ENCODE data around the gene TIMMDC1.

Gene TIMMDC1

DNA sequence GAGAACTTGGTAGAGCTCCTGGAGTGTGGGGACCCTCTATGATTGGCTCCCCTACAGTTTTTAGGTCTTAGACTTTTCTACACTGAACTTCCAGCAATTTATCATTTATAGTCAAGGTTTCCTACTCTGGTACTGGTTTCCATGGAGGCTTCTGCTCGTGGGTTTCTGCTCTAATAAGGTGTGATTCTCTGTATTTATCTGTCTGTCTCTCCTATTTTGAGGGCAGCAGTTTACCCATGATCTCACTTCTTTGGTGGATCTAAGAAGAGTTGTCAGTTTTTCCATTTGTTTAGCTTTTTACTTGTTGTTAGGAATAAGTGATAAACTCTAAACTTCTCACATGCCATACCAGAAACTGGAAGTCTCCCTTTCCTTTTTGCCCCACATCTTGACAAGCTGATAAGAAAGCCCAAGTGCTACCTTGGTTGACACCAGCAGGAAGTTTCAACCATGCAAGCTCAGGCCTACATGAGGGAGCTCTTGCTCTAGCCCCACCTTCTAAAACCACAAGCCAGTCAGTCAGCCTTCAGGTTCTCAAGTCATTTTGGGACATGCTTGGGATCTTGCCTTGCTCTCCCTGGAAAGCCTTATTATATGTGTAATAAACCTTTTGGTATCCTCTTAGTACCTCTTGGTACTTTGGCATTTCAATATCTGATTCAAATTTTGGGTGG is 10.0 kb downstream of the TIMMDC1 start:
- H3K4me1 ChIP-seq (ENCODE audit: control insufficient read depth, insufficient read depth, low read length, poor library complexity, severe bottlenecking) = no peaks in the 10 kb centered on the region
- peaks cover 24% of the 10 kb centered on the region for H3K36me3 ChIP-seq (ENCODE audit: control insufficient read depth, insufficient read depth, low read length)
- H3K27ac ChIP-seq (ENCODE audit: insufficient read depth, low read length, poor library complexity, severe bottlenecking) = no peak overlapping the region
- no peaks in the 10 kb centered on the region for H3K27me3 ChIP-seq (replicated peaks; ENCODE audit: control insufficient read depth, insufficient read depth, low read length, poor library complexity, severe bottlenecking)
- no peak overlapping the region for H3K4me3 ChIP-seq (ENCODE audit: insufficient read depth, low read depth, low read length, poor library complexity, severe bottlenecking)
- DNase-seq = no peak
- H3K9me3 ChIP-seq (ENCODE audit: control insufficient read depth, low read length) = no peaks in the 10 kb centered on the region

DNA sequence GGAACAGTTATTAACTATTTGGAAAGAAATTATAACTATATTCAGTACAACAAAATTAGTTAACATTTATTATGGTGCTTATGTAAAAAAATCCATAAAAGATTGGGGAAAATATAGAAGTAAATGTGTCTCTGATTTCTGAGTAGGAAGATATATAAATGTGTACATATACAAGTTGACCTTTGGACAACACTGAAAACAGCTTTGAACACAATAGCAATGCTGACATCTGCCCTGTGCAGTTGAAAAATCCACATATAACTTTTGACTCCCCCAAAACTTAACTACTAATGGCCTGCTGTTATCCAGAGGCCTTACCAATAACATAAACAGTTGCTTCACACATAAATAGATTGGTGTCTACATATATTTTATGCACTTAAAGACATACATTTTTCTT is 12.3 kb downstream of the TIMMDC1 start:
- Histone ChIP-seq H3K4me3 (ENCODE audit: insufficient read depth, low read depth, low read length, poor library complexity, severe bottlenecking) (no peak overlapping the region), H3K36me3 (ENCODE audit: control insufficient read depth, insufficient read depth, low read length) (peaks cover 21% of the 10 kb centered on the region), H3K4me1 (ENCODE audit: control insufficient read depth, insufficient read depth, low read length, poor library complexity, severe bottlenecking) (no peaks in the 10 kb centered on the region), H3K27me3 (replicated peaks; ENCODE audit: control insufficient read depth, insufficient read depth, low read length, poor library complexity, severe bottlenecking) (no peaks in the 10 kb centered on the region), H3K27ac (ENCODE audit: insufficient read depth, low read length, poor library complexity, severe bottlenecking) (no peak overlapping the region), H3K9me3 (ENCODE audit: control insufficient read depth, low read length) (no peaks in the 10 kb centered on the region)
- no peak for DNase-seq

DNA sequence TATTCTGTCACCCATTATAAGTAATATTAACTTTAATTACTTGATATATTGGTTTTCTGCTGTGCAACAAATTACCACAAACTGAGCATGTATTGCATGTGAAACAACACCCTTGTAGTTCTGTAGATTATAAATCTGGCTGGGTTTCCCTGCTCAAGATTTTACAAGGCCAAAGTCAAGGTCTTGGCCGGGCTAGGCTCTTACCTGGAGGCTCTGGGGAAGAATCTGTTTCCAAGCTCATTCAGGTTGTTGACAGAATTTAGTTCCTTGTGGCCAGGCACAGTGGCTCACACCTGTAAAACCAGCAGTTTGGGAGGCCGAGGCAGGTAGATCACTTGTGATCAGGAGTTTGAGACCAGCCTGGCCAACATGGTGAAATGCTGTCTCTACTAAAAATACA is 16.3 kb downstream of the TIMMDC1 start:
- Histone ChIP-seq H3K36me3 (ENCODE audit: control insufficient read depth, insufficient read depth, low read length) (peaks cover 54% of the 10 kb centered on the region), H3K9me3 (ENCODE audit: control insufficient read depth, low read length) (no peaks in the 10 kb centered on the region), H3K4me1 (ENCODE audit: control insufficient read depth, insufficient read depth, low read length, poor library complexity, severe bottlenecking) (no peaks in the 10 kb centered on the region), H3K27ac (ENCODE audit: insufficient read depth, low read length, poor library complexity, severe bottlenecking) (no peak overlapping the region), H3K27me3 (replicated peaks; ENCODE audit: control insufficient read depth, insufficient read depth, low read length, poor library complexity, severe bottlenecking) (no peaks in the 10 kb centered on the region), H3K4me3 (ENCODE audit: insufficient read depth, low read depth, low read length, poor library complexity, severe bottlenecking) (no peak overlapping the region)
- no peak for DNase-seq

DNA sequence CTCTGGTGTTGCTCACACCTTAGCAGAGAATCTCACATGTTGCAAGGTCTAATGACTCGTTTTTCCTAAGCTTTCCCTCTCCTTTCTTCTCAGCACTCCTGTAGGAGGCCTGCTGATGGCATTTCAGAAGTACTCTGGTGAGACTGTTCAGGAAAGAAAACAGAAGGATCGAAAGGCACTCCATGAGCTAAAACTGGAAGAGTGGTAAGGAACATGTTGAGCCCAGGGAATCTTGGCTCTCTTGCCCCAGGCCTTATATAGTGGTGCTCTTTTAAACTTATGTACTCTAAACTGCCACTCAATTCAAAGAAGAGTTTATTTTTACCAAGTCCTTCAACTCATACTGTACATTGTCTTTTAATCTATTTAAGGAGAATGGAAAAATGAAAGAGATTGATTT is 18.8 kb downstream of the TIMMDC1 start:
- Histone ChIP-seq H3K4me1 (ENCODE audit: control insufficient read depth, insufficient read depth, low read length, poor library complexity, severe bottlenecking) (no peaks in the 10 kb centered on the region), H3K4me3 (ENCODE audit: insufficient read depth, low read depth, low read length, poor library complexity, severe bottlenecking) (no peak overlapping the region), H3K27me3 (replicated peaks; ENCODE audit: control insufficient read depth, insufficient read depth, low read length, poor library complexity, severe bottlenecking) (no peaks in the 10 kb centered on the region), H3K36me3 (ENCODE audit: control insufficient read depth, insufficient read depth, low read length) (peaks cover 61% of the 10 kb centered on the region), H3K27ac (ENCODE audit: insufficient read depth, low read length, poor library complexity, severe bottlenecking) (no peak overlapping the region), H3K9me3 (ENCODE audit: control insufficient read depth, low read length) (no peaks in the 10 kb centered on the region)
- DNase-seq = no peak

DNA sequence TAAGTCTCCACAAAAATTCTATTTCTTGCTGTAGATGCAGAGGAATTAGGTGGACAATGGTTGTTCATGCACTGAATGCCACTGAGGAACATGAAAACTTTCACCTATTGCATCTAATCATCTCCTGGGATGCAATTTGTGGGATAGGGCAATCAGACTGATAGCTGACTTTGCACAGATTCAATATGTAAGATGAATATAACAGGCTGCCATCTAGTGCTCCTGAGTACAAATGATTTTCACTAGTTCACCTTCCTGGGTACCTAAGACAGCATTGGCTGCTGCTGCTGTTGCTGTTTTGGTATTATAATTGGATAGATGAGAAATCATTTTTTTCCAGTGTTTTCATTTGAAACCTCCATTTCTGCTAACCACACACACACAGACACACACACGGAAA is 19.7 kb downstream of the TIMMDC1 start:
- no peak overlapping the region for H3K27ac ChIP-seq (ENCODE audit: insufficient read depth, low read length, poor library complexity, severe bottlenecking)
- peaks cover 63% of the 10 kb centered on the region for H3K36me3 ChIP-seq (ENCODE audit: control insufficient read depth, insufficient read depth, low read length)
- no peak overlapping the region for H3K4me3 ChIP-seq (ENCODE audit: insufficient read depth, low read depth, low read length, poor library complexity, severe bottlenecking)
- no peak for DNase-seq
- no peaks in the 10 kb centered on the region for H3K9me3 ChIP-seq (ENCODE audit: control insufficient read depth, low read length)
- H3K27me3 ChIP-seq (replicated peaks; ENCODE audit: control insufficient read depth, insufficient read depth, low read length, poor library complexity, severe bottlenecking) = no peaks in the 10 kb centered on the region
- no peaks in the 10 kb centered on the region for H3K4me1 ChIP-seq (ENCODE audit: control insufficient read depth, insufficient read depth, low read length, poor library complexity, severe bottlenecking)

DNA sequence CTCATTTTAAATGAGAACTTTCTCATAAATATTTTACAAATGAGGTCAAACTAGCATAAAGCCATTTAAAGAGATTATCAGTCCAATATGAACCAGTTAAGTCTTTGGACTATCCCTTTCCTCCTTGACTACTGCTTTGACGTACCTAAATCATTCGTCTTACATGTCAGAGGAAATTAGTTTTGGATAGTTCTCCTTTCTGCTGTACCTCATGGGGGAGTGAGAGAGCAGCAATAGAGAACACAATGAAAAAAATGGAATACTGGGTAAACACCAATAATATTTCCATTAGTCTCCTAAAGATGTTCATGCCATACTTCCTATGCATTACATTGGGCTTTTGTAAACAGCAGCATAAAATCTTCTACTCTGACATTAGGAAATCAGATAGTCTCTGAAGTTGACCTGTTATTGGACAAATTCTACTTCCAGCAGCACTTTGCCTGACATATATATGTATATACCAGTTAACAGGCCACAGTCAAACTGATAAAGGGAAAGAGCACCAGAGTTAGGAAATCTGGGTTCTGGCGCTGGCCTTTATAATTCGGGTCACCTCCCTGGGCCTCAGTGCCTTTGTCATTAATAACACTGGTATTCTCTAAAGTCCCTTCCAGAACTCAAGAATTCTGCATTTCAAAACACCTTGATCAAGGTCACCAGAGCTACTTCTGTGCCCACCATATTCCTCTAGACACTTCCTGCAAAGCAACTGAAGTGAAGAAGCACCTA is 26.8 kb downstream of the TIMMDC1 start:
- Histone ChIP-seq H3K4me1 (ENCODE audit: control insufficient read depth, insufficient read depth, low read length, poor library complexity, severe bottlenecking) (no peaks in the 10 kb centered on the region), H3K9me3 (ENCODE audit: control insufficient read depth, low read length) (no peaks in the 10 kb centered on the region), H3K27me3 (replicated peaks; ENCODE audit: control insufficient read depth, insufficient read depth, low read length, poor library complexity, severe bottlenecking) (no peaks in the 10 kb centered on the region), H3K4me3 (ENCODE audit: insufficient read depth, low read depth, low read length, poor library complexity, severe bottlenecking) (no peak overlapping the region), H3K36me3 (ENCODE audit: control insufficient read depth, insufficient read depth, low read length) (peaks cover 28% of the 10 kb centered on the region), H3K27ac (ENCODE audit: insufficient read depth, low read length, poor library complexity, severe bottlenecking) (no peak overlapping the region)
- no peak for DNase-seq

DNA sequence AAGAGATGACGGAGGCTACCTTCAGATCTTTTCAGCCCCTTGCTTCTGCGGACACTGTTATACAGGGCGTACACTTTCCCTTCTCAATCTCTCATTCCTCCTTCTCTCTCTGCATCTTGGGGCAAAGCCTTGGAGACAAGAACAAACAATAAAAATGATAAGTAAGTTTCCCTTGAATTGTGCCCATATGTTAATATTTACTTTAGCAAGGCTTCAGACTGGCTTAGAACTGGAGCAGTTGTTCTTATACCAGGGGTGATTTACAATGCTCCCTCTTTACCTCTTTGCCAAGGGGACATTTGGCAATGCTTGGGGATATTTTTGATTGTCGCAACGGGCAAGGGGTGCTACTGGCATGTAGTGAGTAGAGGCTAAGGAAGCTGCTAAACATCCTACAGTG is 29.4 kb downstream of the TIMMDC1 start:
- peaks cover 16% of the 10 kb centered on the region for H3K36me3 ChIP-seq (ENCODE audit: control insufficient read depth, insufficient read depth, low read length)
- H3K4me1 ChIP-seq (ENCODE audit: control insufficient read depth, insufficient read depth, low read length, poor library complexity, severe bottlenecking) = no peaks in the 10 kb centered on the region
- H3K27ac ChIP-seq (ENCODE audit: insufficient read depth, low read length, poor library complexity, severe bottlenecking) = no peak overlapping the region
- H3K4me3 ChIP-seq (ENCODE audit: insufficient read depth, low read depth, low read length, poor library complexity, severe bottlenecking) = no peak overlapping the region
- DNase-seq = no peak
- no peaks in the 10 kb centered on the region for H3K9me3 ChIP-seq (ENCODE audit: control insufficient read depth, low read length)
- no peaks in the 10 kb centered on the region for H3K27me3 ChIP-seq (replicated peaks; ENCODE audit: control insufficient read depth, insufficient read depth, low read length, poor library complexity, severe bottlenecking)

DNA sequence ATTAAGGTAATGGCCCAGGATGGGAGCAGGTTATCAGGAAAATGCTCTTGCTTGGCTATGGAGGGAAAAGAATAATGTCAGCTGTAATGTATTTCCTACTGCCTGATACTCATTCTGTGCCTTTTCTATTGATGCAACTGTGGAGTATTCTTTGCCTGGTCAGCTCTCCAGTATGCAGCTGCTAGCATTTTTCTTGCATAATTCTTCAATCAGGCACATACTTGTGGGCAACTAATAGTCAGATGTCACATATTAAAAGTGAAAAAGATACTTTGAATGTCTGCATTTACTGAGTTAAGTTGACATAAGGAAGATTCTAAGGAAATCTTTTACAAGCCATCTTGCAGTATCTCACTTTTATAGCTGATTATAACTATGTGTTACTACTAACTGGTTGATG is 31.5 kb downstream of the TIMMDC1 start:
- Histone ChIP-seq H3K4me1 (ENCODE audit: control insufficient read depth, insufficient read depth, low read length, poor library complexity, severe bottlenecking) (no peaks in the 10 kb centered on the region), H3K4me3 (ENCODE audit: insufficient read depth, low read depth, low read length, poor library complexity, severe bottlenecking) (no peak overlapping the region), H3K27me3 (replicated peaks; ENCODE audit: control insufficient read depth, insufficient read depth, low read length, poor library complexity, severe bottlenecking) (no peaks in the 10 kb centered on the region), H3K9me3 (ENCODE audit: control insufficient read depth, low read length) (no peaks in the 10 kb centered on the region), H3K36me3 (ENCODE audit: control insufficient read depth, insufficient read depth, low read length) (peaks cover 4% of the 10 kb centered on the region), H3K27ac (ENCODE audit: insufficient read depth, low read length, poor library complexity, severe bottlenecking) (no peak overlapping the region)
- DNase-seq = no peak

DNA sequence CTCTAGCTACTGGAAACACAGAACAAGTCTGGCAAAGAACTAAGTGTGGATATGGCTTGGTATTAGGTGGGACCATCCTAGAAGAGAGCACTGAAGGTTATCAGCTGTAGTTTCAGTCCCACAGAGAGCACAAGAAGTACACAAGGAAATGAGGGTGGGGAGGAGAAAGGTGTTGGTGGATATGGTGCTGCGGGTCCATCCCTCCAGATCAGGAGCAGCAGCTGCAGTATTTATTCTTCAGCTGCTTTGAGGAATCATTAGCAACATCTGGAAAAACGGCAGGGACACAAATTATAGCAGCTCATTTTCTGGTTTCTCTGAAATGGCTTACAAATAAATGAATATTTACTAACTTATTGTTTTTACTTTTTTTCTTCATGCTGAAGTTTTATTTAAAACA is 32.1 kb downstream of the TIMMDC1 start:
- DNase-seq = no peak
- no peak overlapping the region for H3K4me3 ChIP-seq (ENCODE audit: insufficient read depth, low read depth, low read length, poor library complexity, severe bottlenecking)
- H3K36me3 ChIP-seq (ENCODE audit: control insufficient read depth, insufficient read depth, low read length) = peaks cover 1% of the 10 kb centered on the region
- H3K27me3 ChIP-seq (replicated peaks; ENCODE audit: control insufficient read depth, insufficient read depth, low read length, poor library complexity, severe bottlenecking) = no peaks in the 10 kb centered on the region
- H3K9me3 ChIP-seq (ENCODE audit: control insufficient read depth, low read length) = no peaks in the 10 kb centered on the region
- no peak overlapping the region for H3K27ac ChIP-seq (ENCODE audit: insufficient read depth, low read length, poor library complexity, severe bottlenecking)
- no peaks in the 10 kb centered on the region for H3K4me1 ChIP-seq (ENCODE audit: control insufficient read depth, insufficient read depth, low read length, poor library complexity, severe bottlenecking)

DNA sequence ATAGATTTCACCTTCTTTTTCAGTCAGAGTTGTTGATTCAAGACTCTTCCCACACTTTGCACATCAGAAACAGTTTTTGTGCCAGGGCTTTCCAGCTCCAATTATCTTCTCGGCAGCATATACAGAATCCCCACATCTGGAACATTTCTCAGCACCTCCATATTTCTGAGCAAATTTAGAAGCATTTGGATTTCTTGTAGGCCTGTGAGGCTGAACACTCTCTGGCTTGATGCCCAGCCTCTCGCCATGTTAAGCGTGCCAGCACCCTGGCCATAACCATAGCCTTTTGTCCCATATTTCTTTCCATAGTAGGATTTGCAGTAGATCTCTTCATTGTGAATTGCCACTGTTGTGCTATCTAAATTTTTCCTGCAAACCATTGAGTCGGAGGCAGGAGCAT is 32.8 kb downstream of the TIMMDC1 start:
- DNase-seq = no peak
- no peaks in the 10 kb centered on the region for H3K36me3 ChIP-seq (ENCODE audit: control insufficient read depth, insufficient read depth, low read length)
- H3K4me3 ChIP-seq (ENCODE audit: insufficient read depth, low read depth, low read length, poor library complexity, severe bottlenecking) = no peak overlapping the region
- no peaks in the 10 kb centered on the region for H3K4me1 ChIP-seq (ENCODE audit: control insufficient read depth, insufficient read depth, low read length, poor library complexity, severe bottlenecking)
- H3K27ac ChIP-seq (ENCODE audit: insufficient read depth, low read length, poor library complexity, severe bottlenecking) = no peak overlapping the region
- no peaks in the 10 kb centered on the region for H3K9me3 ChIP-seq (ENCODE audit: control insufficient read depth, low read length)
- H3K27me3 ChIP-seq (replicated peaks; ENCODE audit: control insufficient read depth, insufficient read depth, low read length, poor library complexity, severe bottlenecking) = no peaks in the 10 kb centered on the region

Data from effector memory CD4-positive, alpha-beta T cell (primary cell).